Lung (tissue), 12 donors: ENCODE data around the gene OAF. TPM values are rescaled to one million over a fixed set of nuclear protein-coding genes. Genes with fewer than 3 reads are reported as not detected.

Source experiments
- ATAC-seq: fragments of 200-7000 bp; cut with Tn5 transposase; one replicate; pipeline ENCODE4 v1.9.1; 2020; ENCODE audit warnings: moderate number of reproducible peaks; ENCODE audit not compliant: insufficient read depth, low FRiP score
- DNase-seq, 3 donors: peaks; one replicate each; pipeline ENCODE4 v3.0.0-alpha.2; 2013 to 2017
- H3K27ac ChIP-seq, 2 donors: one replicate each; pipeline ENCODE4 v1.5.1; 2013; ENCODE audit warnings: mild to moderate bottlenecking in 2 of 2, moderate library complexity in 2 of 2, control low read depth in 1 of 2, inconsistent platforms in 1 of 2, low read depth in 1 of 2, low read length in 1 of 2
- H3K27me3 ChIP-seq, 3 donors: one replicate each; pipeline ENCODE4 v1.5.1; 2013; ENCODE audit warnings: low read length in 2 of 3; ENCODE audit not compliant: control insufficient read depth in 3 of 3, insufficient read depth in 3 of 3
- H3K36me3 ChIP-seq, 4 donors: one replicate each; pipeline ENCODE4 v1.5.1; 2013; ENCODE audit warnings: low read length in 4 of 4, mild to moderate bottlenecking in 1 of 4, moderate library complexity in 1 of 4; ENCODE audit not compliant: control insufficient read depth in 4 of 4, insufficient read depth in 4 of 4
- H3K4me1 ChIP-seq, 5 donors: one replicate each; pipeline ENCODE4 v1.5.1; 2013; ENCODE audit warnings: low read length in 5 of 5, mild to moderate bottlenecking in 2 of 5, moderate library complexity in 1 of 5; ENCODE audit not compliant: control insufficient read depth in 5 of 5, insufficient read depth in 5 of 5
- H3K4me3 ChIP-seq: one replicate; pipeline ENCODE4 v1.5.1; 2013; ENCODE audit warnings: mild to moderate bottlenecking, control low read depth, moderate library complexity
- H3K9ac ChIP-seq, 2 donors: one replicate each; pipeline ENCODE4 v1.5.1; 2013; ENCODE audit warnings: low read length in 2 of 2, control low read depth in 1 of 2; ENCODE audit not compliant: insufficient read depth in 1 of 2
- H3K9me3 ChIP-seq, 4 donors: one replicate each; pipeline ENCODE4 v1.5.1; 2013; ENCODE audit warnings: low read length in 3 of 4, mild to moderate bottlenecking in 1 of 4, moderate library complexity in 1 of 4; ENCODE audit not compliant: control insufficient read depth in 4 of 4, insufficient read depth in 3 of 4
- CTCF ChIP-seq: IDR thresholded peaks from 2 replicates; pipeline ENCODE4 v1.5.1; 2012; ENCODE audit warnings: mild to moderate bottlenecking; ENCODE audit errors: control extremely low read depth, extremely low read depth
- WGBS, 2 donors: extraction: QIAGEN DNeasy Blood & Tissue Kit; methylation state at CpG; one replicate each; pipeline ENCODE4 v1.1.7; 2013; 5-methylcytosine and 5-hydroxymethylcytosine counted together
- polyA plus RNA-seq, 2 donors: library from polyadenylated mRNA; stranded (reverse); fragments of 200-250 nt; gene quantifications; one replicate each; pipeline ENCODE4 v1.2.1, GENCODE V29; 2013
- total RNA-seq, 2 donors: library from RNA; depleted of rRNA in 1 of 2; stranded (reverse); fragments of >200 nt in 1 of 2; gene quantifications; one replicate each; pipeline ENCODE4 v1.2.1, GENCODE V29; 2014 to 2021
- donor health status: control.
- donor health status: control.
- donor health status: Bipolar disorder and iron deficiency.
- donor health status: healthy.
- donor health status: DM: yes; HTN: yes; CAD: no.

Gene OAF
- total and polyA plus RNA-seq, 4 donors, result 7.7 to 27.4 (median 12.0) TPM

DNA sequence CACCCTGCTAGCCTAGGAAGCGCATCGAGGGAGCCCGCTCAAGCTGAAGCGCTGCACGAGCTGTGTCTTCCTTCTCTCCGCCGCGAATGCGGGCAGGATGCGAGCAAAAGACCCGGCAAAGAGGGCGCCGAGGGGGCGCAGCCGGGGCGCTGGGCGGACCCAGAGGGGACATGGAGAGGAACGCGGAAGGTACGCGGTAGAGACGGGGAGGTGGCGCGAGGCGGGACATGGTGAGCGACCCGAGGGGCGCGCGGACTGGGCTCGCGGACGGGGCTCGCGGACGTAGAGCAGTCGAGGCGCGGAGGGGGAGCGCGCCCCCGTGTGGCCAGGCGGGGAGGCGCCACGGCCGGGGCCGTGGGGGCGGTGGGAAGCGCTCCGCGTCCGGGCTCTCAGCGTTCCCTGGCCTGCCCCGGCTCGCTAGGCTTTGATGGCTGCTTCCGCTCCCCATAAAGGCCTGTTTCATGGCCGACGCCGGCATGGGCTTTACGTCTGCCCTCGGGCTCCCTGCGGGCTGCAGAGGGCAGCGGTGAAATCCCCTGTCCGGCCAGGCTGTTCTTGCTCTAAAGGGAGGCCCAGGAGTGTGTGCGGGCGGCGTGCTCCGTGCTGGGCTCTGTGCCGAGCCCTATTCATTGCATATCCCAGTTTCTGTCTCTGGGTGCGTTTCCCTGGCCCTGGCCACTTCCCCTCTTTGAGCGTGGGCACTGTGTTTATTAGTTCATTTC is 41.7 kb upstream of the OAF start:
- H3K4me1 ChIP-seq, result peaks cover 0 to 23% (median 6%) of the 10 kb centered on the region in 5 donors
- peak; percentile 90 for ATAC-seq
- no peak overlapping the region for H3K9ac ChIP-seq

DNA sequence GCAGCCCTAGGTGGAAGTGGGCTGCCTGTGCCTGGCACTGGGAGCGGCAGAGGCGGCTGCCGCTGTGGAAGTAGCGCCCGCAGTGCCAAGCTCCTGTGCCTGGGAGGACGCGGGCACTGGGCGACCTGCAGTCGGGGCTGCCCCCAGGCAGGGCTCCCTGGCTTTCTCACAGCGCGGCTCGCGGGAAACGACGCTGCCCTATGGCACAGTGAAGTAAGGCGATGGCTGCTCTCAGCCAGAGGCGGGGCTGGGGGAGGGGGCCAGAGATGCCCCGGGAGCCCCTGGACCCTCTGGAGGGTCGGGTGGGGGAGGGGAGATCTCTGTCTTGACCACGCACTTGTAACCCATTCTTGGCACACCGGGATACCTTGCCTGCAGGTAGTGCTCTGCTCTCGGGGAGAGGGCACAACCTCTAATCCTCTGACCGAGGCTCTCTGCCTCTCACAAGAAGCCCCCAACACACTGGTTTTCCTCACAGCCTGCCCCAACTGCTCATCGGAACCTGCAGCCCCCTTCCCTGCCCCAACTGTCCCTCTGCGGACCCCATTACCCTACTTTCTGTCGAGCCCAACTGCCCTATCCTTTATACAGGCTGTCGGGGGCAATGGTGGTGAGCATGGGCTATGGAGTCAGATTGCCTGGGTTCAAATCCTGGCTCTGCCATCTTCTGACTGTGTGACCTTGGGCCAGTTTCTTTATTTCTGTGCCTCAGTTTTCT is 40.7 kb upstream of the OAF start:
- peaks cover 0 to 51% (median 36%) of the 10 kb centered on the region in 3 donors for H3K27me3 ChIP-seq
- H3K4me1 ChIP-seq, result peaks cover 0 to 23% (median 6%) of the 10 kb centered on the region in 5 donors
- TF ChIP-seq CTCF, result no peak
- no peak overlapping the region for H3K9ac ChIP-seq
- no peak overlapping the region for H3K4me3 ChIP-seq
- no peak for ATAC-seq
- no peaks in the 10 kb centered on the region for H3K9me3 ChIP-seq
- 49% methylated on average over 27 of the region's 27 CpGs for WGBS, 2 donors
- DNase-seq, result no peak
- no peak overlapping the region for H3K27ac ChIP-seq
- no peaks in the 10 kb centered on the region for H3K36me3 ChIP-seq

More for the DNA sequence above, 41.7 kb upstream of the OAF start:
- Histone ChIP-seq H3K36me3 (no peaks in the 10 kb centered on the region), H3K27me3 (peaks cover 0 to 51% (median 36%) of the 10 kb centered on the region in 3 donors), H3K27ac (no peak overlapping the region), H3K4me3 (no peak overlapping the region), H3K9me3 (no peaks in the 10 kb centered on the region)
- TF ChIP-seq CTCF, result peak; percentile 53
- 1 to 2% methylated on average over 71 of the region's 71 CpGs for WGBS, 2 donors
- peak; percentile 73 to 80 (median 78) for DNase-seq

DNA sequence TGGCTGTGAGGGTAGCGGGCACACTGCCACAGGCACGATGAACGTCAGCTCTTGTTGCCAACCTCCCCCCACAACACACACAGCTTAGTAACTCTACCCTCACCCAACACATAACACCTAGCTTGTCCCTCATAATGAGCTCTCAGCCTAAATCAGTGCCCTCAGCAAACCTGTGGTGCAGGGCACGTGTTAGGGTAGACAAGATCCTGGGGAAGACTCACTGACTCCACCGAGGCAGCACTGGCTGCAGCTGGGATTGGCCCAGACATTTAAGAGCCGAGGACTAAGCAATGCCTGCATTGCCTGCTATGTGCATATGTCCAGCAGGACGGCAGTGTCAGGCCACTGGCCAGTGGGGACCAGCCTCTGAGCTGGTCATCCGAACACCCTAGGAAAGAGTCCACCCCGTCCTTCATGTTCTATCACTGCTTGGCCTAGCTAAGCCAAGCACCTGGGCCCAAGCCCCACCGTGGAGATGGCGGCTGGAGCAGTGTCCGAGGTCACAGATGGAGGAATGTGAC is 40.0 kb upstream of the OAF start:
- Histone ChIP-seq H3K9ac (no peak overlapping the region), H3K27me3 (peaks cover 0 to 51% (median 36%) of the 10 kb centered on the region in 3 donors), H3K27ac (no peak overlapping the region), H3K4me3 (no peak overlapping the region), H3K4me1 (peaks cover 0 to 23% (median 6%) of the 10 kb centered on the region in 5 donors), H3K9me3 (no peaks in the 10 kb centered on the region), H3K36me3 (no peaks in the 10 kb centered on the region)
- no peak for TF ChIP-seq CTCF
- no peak for ATAC-seq
- DNase-seq, result no peak
- WGBS, 2 donors, result 89 to 91% methylated on average over 12 of the region's 12 CpGs
